ENCODE results near the gene SLC22A14.

GRCh38 chr3:38267662-38268061 is 14.4 kb upstream of the SLC22A14 start:
- TF ChIP-seq CTCF (conservative IDR thresholded peaks at IDR 0.05) (no peak), ZFX (IDR thresholded peaks at IDR 0.05) (no peak)

Measured in C4-2B (cell line).